T-helper 1 cell treated with Interleukin-12 subunit alpha and Interleukin-12 subunit beta and Interleukin-4 antibody, amounts not matched to agents 30 ng/mL and 1 ng/mL, for 36 hours (primary cell): ENCODE data around the gene PHLDA2. TPM values are rescaled to one million over a fixed set of nuclear protein-coding genes. Genes with fewer than 3 reads are reported as not detected.

Source experiments
- intact Hi-C: fragments of 100-400 bp; cut with micrococcal nuclease; formaldehyde crosslinking; loops from one replicate; pipeline ENCODE4 v1.15.1; 2024
- total RNA-seq: library from RNA; stranded (reverse); gene quantifications from 2 replicates; pipeline ENCODE4 v1.2.3, GENCODE V29; 2022

PHLDA2 gene
- total RNA-seq, 1 donor from 2014 or later = 6.2 TPM

- intact Hi-C loops = loop anchor here (1.0 kb wide), 1 partner anchor 399 kb away; no protein-coding TSS in a partner anchor
These were observed 1.6 kb upstream of the PHLDA2 start for GRCh38 chr11:2930704-2931419.

GRCh38 chr11:2929950-2930703 is 907 bp upstream of the PHLDA2 start:
- intact Hi-C loops = loop anchor here (1.0 to 2.0 kb wide), 4 partner anchors 28 to 398 kb away; a partner anchor contains a TSS

GRCh38 chr11:2929531-2929949 is 320 bp upstream of the PHLDA2 start:
- intact Hi-C loops = loop anchor here (1.0 to 2.0 kb wide), 3 partner anchors 27 to 61 kb away; a partner anchor contains a TSS

GRCh38 chr11:2927851-2928604 is 1.2 kb downstream of the PHLDA2 start:
- intact Hi-C loops = loop anchor here (2.0 kb wide), 2 partner anchors 35 to 63 kb away; no protein-coding TSS in a partner anchor

GRCh38 chr11:2927121-2927800 is 2.0 kb downstream of the PHLDA2 start:
- intact Hi-C loops = no loop called here

GRCh38 chr11:2926611-2927051 is 2.6 kb downstream of the PHLDA2 start:
- intact Hi-C loops = no loop called here

- intact Hi-C loops = no loop called here
These were observed 4.2 kb downstream of the PHLDA2 start for GRCh38 chr11:2924821-2925675.

GRCh38 chr11:2924381-2924780 is 4.8 kb downstream of the PHLDA2 start:
- intact Hi-C loops = no loop called here

- intact Hi-C loops = no loop called here
These were observed 5.5 kb downstream of the PHLDA2 start for GRCh38 chr11:2923446-2924375.

GRCh38 chr11:2922655-2923054 is 6.6 kb downstream of the PHLDA2 start:
- intact Hi-C loops = no loop called here

GRCh38 chr11:2921742-2922493 is 7.3 kb downstream of the PHLDA2 start:
- intact Hi-C loops = no loop called here

- intact Hi-C loops = no loop called here
These were observed 8.0 kb downstream of the PHLDA2 start for GRCh38 chr11:2921261-2921660.

- intact Hi-C loops = no loop called here
These were observed 8.9 kb downstream of the PHLDA2 start for GRCh38 chr11:2920343-2920742.

- intact Hi-C loops = no loop called here
These were observed 9.4 kb downstream of the PHLDA2 start for GRCh38 chr11:2919837-2920236.

GRCh38 chr11:2919188-2919587 is 10.0 kb downstream of the PHLDA2 start:
- intact Hi-C loops = no loop called here

- intact Hi-C loops = no loop called here
These were observed 11.3 kb downstream of the PHLDA2 start for GRCh38 chr11:2917842-2918490.

- intact Hi-C loops = no loop called here
These were observed 12.2 kb downstream of the PHLDA2 start for GRCh38 chr11:2916892-2917645.
